ENCODE data around the gene RPL5. TPM values are rescaled to one million over a fixed set of nuclear protein-coding genes. Genes with fewer than 3 reads are reported as not detected.

RPL5 gene
- total and polyA plus RNA-seq, 9 of the 15 experiments (the other 6 are each of a cell fraction or from before 2014, with no cell fraction given) = 1,467 to 4,252 (median 2,454) TPM

DNA sequence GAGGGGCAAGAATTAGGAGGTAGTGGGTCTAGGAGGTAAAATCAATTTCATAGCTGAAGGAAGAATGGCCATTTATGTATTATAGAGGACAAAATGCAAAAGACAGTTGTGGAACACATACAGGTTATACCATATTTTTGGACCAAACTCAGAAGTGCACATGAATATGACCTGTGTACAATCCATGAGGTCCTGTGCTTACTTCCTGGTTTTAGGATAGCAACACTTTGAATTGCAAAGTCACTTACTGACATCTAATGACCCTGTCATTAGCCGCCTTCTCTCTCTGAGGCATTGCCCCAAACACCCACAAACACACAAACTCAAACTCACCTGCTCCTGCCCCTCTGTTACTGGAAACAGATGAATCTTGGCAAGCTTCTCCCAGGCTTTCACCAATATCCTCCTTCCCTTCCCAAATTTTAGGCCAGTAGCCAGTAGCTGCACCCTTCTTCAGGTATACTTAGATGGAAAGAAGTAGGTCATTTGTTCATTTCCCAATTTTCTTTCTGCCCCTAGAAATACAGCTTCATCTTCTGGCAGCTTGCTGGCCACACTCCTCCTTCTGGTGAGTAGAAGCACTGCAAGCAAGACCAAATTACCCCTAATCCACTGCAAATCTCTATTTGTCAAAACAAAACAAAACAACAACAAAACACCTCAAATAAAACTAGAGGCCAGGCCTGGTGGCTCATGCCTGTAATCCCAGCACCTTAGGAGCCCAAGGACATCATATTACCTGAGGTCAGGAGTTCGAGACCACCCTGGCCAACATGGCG is 13.7 kb upstream of the RPL5 start (continued):
- TF ChIP-seq, protein P1, sequence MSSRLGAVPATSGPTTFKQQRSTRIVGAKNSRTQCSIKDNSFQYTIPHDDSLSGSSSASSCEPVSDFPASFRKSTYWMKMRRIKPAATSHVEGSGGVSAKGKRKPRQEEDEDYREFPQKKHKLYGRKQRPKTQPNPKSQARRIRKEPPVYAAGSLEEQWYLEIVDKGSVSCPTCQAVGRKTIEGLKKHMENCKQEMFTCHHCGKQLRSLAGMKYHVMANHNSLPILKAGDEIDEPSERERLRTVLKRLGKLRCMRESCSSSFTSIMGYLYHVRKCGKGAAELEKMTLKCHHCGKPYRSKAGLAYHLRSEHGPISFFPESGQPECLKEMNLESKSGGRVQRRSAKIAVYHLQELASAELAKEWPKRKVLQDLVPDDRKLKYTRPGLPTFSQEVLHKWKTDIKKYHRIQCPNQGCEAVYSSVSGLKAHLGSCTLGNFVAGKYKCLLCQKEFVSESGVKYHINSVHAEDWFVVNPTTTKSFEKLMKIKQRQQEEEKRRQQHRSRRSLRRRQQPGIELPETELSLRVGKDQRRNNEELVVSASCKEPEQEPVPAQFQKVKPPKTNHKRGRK (tag; IDR thresholded peaks at IDR 0.05) = no peak
- TF ChIP-seq, protein P2, sequence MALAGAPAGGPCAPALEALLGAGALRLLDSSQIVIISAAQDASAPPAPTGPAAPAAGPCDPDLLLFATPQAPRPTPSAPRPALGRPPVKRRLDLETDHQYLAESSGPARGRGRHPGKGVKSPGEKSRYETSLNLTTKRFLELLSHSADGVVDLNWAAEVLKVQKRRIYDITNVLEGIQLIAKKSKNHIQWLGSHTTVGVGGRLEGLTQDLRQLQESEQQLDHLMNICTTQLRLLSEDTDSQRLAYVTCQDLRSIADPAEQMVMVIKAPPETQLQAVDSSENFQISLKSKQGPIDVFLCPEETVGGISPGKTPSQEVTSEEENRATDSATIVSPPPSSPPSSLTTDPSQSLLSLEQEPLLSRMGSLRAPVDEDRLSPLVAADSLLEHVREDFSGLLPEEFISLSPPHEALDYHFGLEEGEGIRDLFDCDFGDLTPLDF (CRISPR knock-in tag; IDR thresholded peaks at IDR 0.05) = no peak
- TF ChIP-seq, protein P3, sequence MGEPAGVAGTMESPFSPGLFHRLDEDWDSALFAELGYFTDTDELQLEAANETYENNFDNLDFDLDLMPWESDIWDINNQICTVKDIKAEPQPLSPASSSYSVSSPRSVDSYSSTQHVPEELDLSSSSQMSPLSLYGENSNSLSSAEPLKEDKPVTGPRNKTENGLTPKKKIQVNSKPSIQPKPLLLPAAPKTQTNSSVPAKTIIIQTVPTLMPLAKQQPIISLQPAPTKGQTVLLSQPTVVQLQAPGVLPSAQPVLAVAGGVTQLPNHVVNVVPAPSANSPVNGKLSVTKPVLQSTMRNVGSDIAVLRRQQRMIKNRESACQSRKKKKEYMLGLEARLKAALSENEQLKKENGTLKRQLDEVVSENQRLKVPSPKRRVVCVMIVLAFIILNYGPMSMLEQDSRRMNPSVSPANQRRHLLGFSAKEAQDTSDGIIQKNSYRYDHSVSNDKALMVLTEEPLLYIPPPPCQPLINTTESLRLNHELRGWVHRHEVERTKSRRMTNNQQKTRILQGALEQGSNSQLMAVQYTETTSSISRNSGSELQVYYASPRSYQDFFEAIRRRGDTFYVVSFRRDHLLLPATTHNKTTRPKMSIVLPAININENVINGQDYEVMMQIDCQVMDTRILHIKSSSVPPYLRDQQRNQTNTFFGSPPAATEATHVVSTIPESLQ (CRISPR knock-in tag; IDR thresholded peaks at IDR 0.05) = no peak
- TF ChIP-seq RAD51 (IDR thresholded peaks at IDR 0.05; ENCODE audit: borderline replicate concordance, low read depth) = no peak
- no peak for TF ChIP-seq SREBF2 (CRISPR knock-in tag; IDR thresholded peaks at IDR 0.05)
- TF ChIP-seq ZBTB34 (CRISPR knock-in tag; IDR thresholded peaks at IDR 0.05) = no peak
- TF ChIP-seq CREBBP (IDR thresholded peaks at IDR 0.05; ENCODE audit: low read depth, low read length) = no peak
- TF ChIP-seq TEAD2 (tag; IDR thresholded peaks at IDR 0.05) = no peak
- no peak for TF ChIP-seq MCM7 (IDR thresholded peaks at IDR 0.05)
- TF ChIP-seq ZNF140 (CRISPR knock-in tag; IDR thresholded peaks at IDR 0.05) = no peak
- no peak for TF ChIP-seq ZNF444 (CRISPR knock-in tag; IDR thresholded peaks at IDR 0.05)
- TF ChIP-seq CTCF (IDR thresholded peaks at IDR 0.05 in 2 of 3, conservative IDR thresholded peaks at IDR 0.05 in 1 of 3; ENCODE audit: insufficient read depth in 2 of 3, low read depth in 1 of 3, low read length in 3 of 3) = peak; percentile 70 to 80 (median 71)
- no peak for TF ChIP-seq CBFB (CRISPR knock-in tag; IDR thresholded peaks at IDR 0.05)
- TF ChIP-seq ARID1B (IDR thresholded peaks at IDR 0.05) = 0 out of 2 replicates have a peak, but pooled peaks have one; percentile 15
- no peak for TF ChIP-seq FOSL1 (tag; conservative IDR thresholded peaks at IDR 0.05)
- TF ChIP-seq TAF15 (IDR thresholded peaks at IDR 0.05; ENCODE audit: low read depth, low read length) = no peak
- no peak for TF ChIP-seq DIDO1 (tag; IDR thresholded peaks at IDR 0.05; ENCODE audit: low read depth)
- TF ChIP-seq, protein P4, sequence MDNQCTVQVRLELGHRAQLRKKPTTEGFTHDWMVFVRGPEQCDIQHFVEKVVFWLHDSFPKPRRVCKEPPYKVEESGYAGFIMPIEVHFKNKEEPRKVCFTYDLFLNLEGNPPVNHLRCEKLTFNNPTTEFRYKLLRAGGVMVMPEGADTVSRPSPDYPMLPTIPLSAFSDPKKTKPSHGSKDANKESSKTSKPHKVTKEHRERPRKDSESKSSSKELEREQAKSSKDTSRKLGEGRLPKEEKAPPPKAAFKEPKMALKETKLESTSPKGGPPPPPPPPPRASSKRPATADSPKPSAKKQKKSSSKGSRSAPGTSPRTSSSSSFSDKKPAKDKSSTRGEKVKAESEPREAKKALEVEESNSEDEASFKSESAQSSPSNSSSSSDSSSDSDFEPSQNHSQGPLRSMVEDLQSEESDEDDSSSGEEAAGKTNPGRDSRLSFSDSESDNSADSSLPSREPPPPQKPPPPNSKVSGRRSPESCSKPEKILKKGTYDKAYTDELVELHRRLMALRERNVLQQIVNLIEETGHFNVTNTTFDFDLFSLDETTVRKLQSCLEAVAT (IDR thresholded peaks at IDR 0.05) = no peak

All from K562 (cell line).